Stomach (tissue), 9 donors: ENCODE data around the gene FOXK2. TPM values are rescaled to one million over a fixed set of nuclear protein-coding genes. Genes with fewer than 3 reads are reported as not detected.

Source experiments
- DNase-seq, 2 donors: peaks; one replicate each; pipeline versions ENCODE4 v3.0.0 to v3.0.0-alpha.2; 2013 to 2019
- H3K27ac ChIP-seq, 5 donors: fragments of 200-600 bp in 4 of 5; sonication (generic) in 4 of 5; one replicate each; pipeline ENCODE4 v1.5.1; 2013 to 2019; ENCODE audit warnings: mild to moderate bottlenecking in 1 of 5, moderate library complexity in 1 of 5
- H3K27me3 ChIP-seq, 3 donors: fragments of 200-600 bp; sonication (generic); one replicate each; pipeline ENCODE4 v1.5.1; 2017 to 2019; ENCODE audit warnings: mixed run types in 1 of 3
- H3K36me3 ChIP-seq, 4 donors: fragments of 200-600 bp; sonication (generic); 1 replicate in 3 of 4; 2 replicates in 1 of 4; pipeline ENCODE4 v1.5.1; 2016 to 2019
- H3K4me1 ChIP-seq, 4 donors: fragments of 200-600 bp; sonication (generic); one replicate each; pipeline ENCODE4 v1.5.1; 2016 to 2019
- H3K4me3 ChIP-seq, 4 donors: fragments of 200-600 bp; sonication (generic) in 3 of 4; one replicate each; pipeline ENCODE4 v1.5.1; 2016 to 2019; ENCODE audit warnings: mild to moderate bottlenecking in 1 of 4
- H3K9me3 ChIP-seq, 4 donors: fragments of 200-600 bp; sonication (generic); one replicate each; pipeline ENCODE4 v1.5.1; 2016 to 2019
- CTCF ChIP-seq, 7 experiments: fragments of 450-650 bp in 4 of 7; fragments of 200-600 bp in 3 of 7; sonication (generic) in 3 of 7; IDR thresholded peaks; one replicate each; pipeline ENCODE4 v1.5.1; 2016 to 2019; ENCODE audit warnings: antibody characterized with exemption in 7 of 7, control low read depth in 2 of 7, mild to moderate bottlenecking in 1 of 7
- EP300 ChIP-seq: sonication (generic); formaldehyde crosslinking; IDR thresholded peaks from one replicate; pipeline ENCODE4 v1.6.1; 2017; ENCODE audit warnings: antibody characterized with exemption
- POLR2A ChIP-seq, 4 donors: fragments of 450-650 bp; IDR thresholded peaks; one replicate each; pipeline ENCODE4 v1.6.1; 2016; ENCODE audit warnings: antibody characterized with exemption in 4 of 4, control low read depth in 2 of 4, mild to moderate bottlenecking in 1 of 4, moderate library complexity in 1 of 4
- POLR2AphosphoS5 ChIP-seq, 3 donors: sonication (generic); formaldehyde crosslinking; IDR thresholded peaks; one replicate each; pipeline ENCODE4 v1.6.1; 2016; ENCODE audit warnings: antibody characterized with exemption in 3 of 3
- WGBS, 5 donors: extraction: QIAGEN DNeasy Blood & Tissue Kit in 3 of 5; methylation state at CpG; one replicate each; pipeline versions ENCODE4 v1.1.5 to v1.1.7; 2013 to 2018; 5-methylcytosine and 5-hydroxymethylcytosine counted together
- intact Hi-C: fragments of 100-400 bp; cut with DNase I; formaldehyde crosslinking; loops from one replicate; pipeline ENCODE4 v1.15.1; 2023; ENCODE audit warnings: low total_unique reads
- polyA plus RNA-seq, 3 donors: library from polyadenylated mRNA; stranded (reverse); fragments of 200-250 nt; gene quantifications; one replicate each; pipeline ENCODE4 v1.2.3, GENCODE V29; 2013
- total RNA-seq, 5 donors: library from RNA; depleted of rRNA; stranded (reverse); fragments of >200 nt; gene quantifications; one replicate each; pipeline versions ENCODE4 v1.1.0 to v1.2.3, GENCODE V29; 2014 to 2016
- donor health status: healthy with polysubstance abuse.
- donor health status: Bipolar disorder and iron deficiency.
- donor health status: healthy.

FOXK2 gene
- total and polyA plus RNA-seq, 8 donors = 12.8 to 71.8 (median 31.9) TPM

- intact Hi-C loops = no loop called here
- WGBS, 5 donors = 55 to 64% (median 56%) methylated on average over 16 of the region's 16 CpGs
- H3K4me3 ChIP-seq = no peak overlapping the region
These were observed 117.4 kb downstream of the FOXK2 start for GRCh38 chr17:82636626-82637598.

GRCh38 chr17:82638183-82638773 lies 118.7 kb downstream of the FOXK2 start:
- no peak for DNase-seq
- peaks cover 0 to 66% (median 39%) of the 10 kb centered on the region in 4 donors for H3K4me1 ChIP-seq
- TF ChIP-seq EP300 = no peak
- no peak for TF ChIP-seq CTCF (IDR thresholded peaks at IDR 0.05)
- TF ChIP-seq POLR2AphosphoS5 (IDR thresholded peaks at IDR 0.05) = no peak
- TF ChIP-seq POLR2A (IDR thresholded peaks at IDR 0.05) = no peak
- no peak overlapping the region for H3K27ac ChIP-seq
- H3K27me3 ChIP-seq = no peaks in the 10 kb centered on the region
- 83 to 93% (median 86%) methylated on average over 4 to 5 of the region's 5 CpGs for WGBS, 5 donors
- H3K9me3 ChIP-seq = peaks cover 0 to 10% (median 3%) of the 10 kb centered on the region in 4 donors
- H3K36me3 ChIP-seq = peaks cover 35 to 78% (median 67%) of the 10 kb centered on the region in 4 donors
- intact Hi-C loops = no loop called here
- H3K4me3 ChIP-seq = no peak overlapping the region

More at GRCh38 chr17:82636626-82637598, 117.4 kb downstream of the FOXK2 start:
- no peaks in the 10 kb centered on the region for H3K27me3 ChIP-seq
- peak; percentile 70 to 96 for DNase-seq
- H3K9me3 ChIP-seq = peaks cover 0 to 10% (median 3%) of the 10 kb centered on the region in 4 donors
- H3K4me1 ChIP-seq = peaks cover 0 to 58% (median 35%) of the 10 kb centered on the region in 4 donors
- no peak for TF ChIP-seq POLR2A (IDR thresholded peaks at IDR 0.05)
- TF ChIP-seq POLR2AphosphoS5 (IDR thresholded peaks at IDR 0.05) = peak in 2 of 3 donors; percentile 4 to 71
- H3K36me3 ChIP-seq = peaks cover 23 to 69% (median 64%) of the 10 kb centered on the region in 4 donors
- H3K27ac ChIP-seq = peak overlapping the region; percentile 69 to 91 (median 84)

- no peak for DNase-seq
- Histone ChIP-seq H3K27me3 (no peaks in the 10 kb centered on the region), H3K36me3 (peaks cover 42 to 77% (median 68%) of the 10 kb centered on the region in 4 donors), H3K27ac (no peak overlapping the region), H3K4me1 (peaks cover 0 to 70% (median 41%) of the 10 kb centered on the region in 4 donors), H3K4me3 (no peak overlapping the region), H3K9me3 (peaks cover 0 to 10% (median 3%) of the 10 kb centered on the region in 4 donors)
- 70 to 93% (median 89%) methylated on average over 11 to 14 of the region's 14 CpGs for WGBS, 5 donors
- TF ChIP-seq POLR2AphosphoS5 (IDR thresholded peaks at IDR 0.05) (no peak), CTCF (IDR thresholded peaks at IDR 0.05) (no peak), EP300 (no peak), POLR2A (IDR thresholded peaks at IDR 0.05) (no peak)
- intact Hi-C loops = no loop called here
These were observed 120.1 kb downstream of the FOXK2 start for GRCh38 chr17:82639628-82640027.

- Histone ChIP-seq H3K27me3 (no peaks in the 10 kb centered on the region), H3K4me3 (no peak overlapping the region), H3K27ac (no peak overlapping the region), H3K36me3 (peaks cover 42 to 75% (median 69%) of the 10 kb centered on the region in 4 donors), H3K9me3 (peaks cover 0 to 10% (median 3%) of the 10 kb centered on the region in 4 donors), H3K4me1 (peaks cover 0 to 70% (median 42%) of the 10 kb centered on the region in 4 donors)
- no peak for DNase-seq
- 87 to 94% (median 90%) methylated on average over 5 of the region's 5 CpGs for WGBS, 5 donors
- intact Hi-C loops = no loop called here
- TF ChIP-seq POLR2A (IDR thresholded peaks at IDR 0.05) (no peak), CTCF (IDR thresholded peaks at IDR 0.05) (no peak), EP300 (no peak), POLR2AphosphoS5 (IDR thresholded peaks at IDR 0.05) (no peak)
These were observed 120.5 kb downstream of the FOXK2 start for GRCh38 chr17:82640036-82640435.
